ENCODE data around the gene DLG2.

GRCh38 chr11:83666149-83666548 is 1961.0 kb downstream of the DLG2 start:
- TF ChIP-seq CTCF (IDR thresholded peaks at IDR 0.05; ENCODE audit: insufficient read depth, low read length) (no peak), GABPA (IDR thresholded peaks at IDR 0.05; ENCODE audit: low read depth) (no peak), POLR2AphosphoS5 (IDR thresholded peaks at IDR 0.05; ENCODE audit: low read depth) (no peak)
- TF ChIP-seq, protein P1, sequence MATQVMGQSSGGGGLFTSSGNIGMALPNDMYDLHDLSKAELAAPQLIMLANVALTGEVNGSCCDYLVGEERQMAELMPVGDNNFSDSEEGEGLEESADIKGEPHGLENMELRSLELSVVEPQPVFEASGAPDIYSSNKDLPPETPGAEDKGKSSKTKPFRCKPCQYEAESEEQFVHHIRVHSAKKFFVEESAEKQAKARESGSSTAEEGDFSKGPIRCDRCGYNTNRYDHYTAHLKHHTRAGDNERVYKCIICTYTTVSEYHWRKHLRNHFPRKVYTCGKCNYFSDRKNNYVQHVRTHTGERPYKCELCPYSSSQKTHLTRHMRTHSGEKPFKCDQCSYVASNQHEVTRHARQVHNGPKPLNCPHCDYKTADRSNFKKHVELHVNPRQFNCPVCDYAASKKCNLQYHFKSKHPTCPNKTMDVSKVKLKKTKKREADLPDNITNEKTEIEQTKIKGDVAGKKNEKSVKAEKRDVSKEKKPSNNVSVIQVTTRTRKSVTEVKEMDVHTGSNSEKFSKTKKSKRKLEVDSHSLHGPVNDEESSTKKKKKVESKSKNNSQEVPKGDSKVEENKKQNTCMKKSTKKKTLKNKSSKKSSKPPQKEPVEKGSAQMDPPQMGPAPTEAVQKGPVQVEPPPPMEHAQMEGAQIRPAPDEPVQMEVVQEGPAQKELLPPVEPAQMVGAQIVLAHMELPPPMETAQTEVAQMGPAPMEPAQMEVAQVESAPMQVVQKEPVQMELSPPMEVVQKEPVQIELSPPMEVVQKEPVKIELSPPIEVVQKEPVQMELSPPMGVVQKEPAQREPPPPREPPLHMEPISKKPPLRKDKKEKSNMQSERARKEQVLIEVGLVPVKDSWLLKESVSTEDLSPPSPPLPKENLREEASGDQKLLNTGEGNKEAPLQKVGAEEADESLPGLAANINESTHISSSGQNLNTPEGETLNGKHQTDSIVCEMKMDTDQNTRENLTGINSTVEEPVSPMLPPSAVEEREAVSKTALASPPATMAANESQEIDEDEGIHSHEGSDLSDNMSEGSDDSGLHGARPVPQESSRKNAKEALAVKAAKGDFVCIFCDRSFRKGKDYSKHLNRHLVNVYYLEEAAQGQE (IDR thresholded peaks at IDR 0.05; ENCODE audit: insufficient replicate concordance, low read depth), result no peak
